GM23338 (cell line): ENCODE measurements around the gene HELZ. TPM values are rescaled to one million over a fixed set of nuclear protein-coding genes. Genes with fewer than 3 reads are reported as not detected.

ENCODE experiments used
- ATAC-seq: fragments of 200-7000 bp; cut with Tn5 transposase; 3 replicates; pipeline ENCODE4 v1.9.1; 2020
- DNase-seq: peaks from one replicate; pipeline ENCODE4 v3.0.0-alpha.2; 2015; ENCODE audit warnings: low spot score
- H2AFZ ChIP-seq: fragments of 200-600 bp; sonication (generic); 2 replicates; pipeline ENCODE4 v1.8.0; 2016; ENCODE audit warnings: antibody characterized with exemption, mild to moderate bottlenecking, moderate library complexity
- H3F3A ChIP-seq: fragments of 200-600 bp; sonication (generic); replicated peaks from 2 replicates; pipeline ENCODE4 v1.8.0; 2017; ENCODE audit warnings: antibody characterized with exemption, mixed run types, low read depth
- H3K27ac ChIP-seq: fragments of 200-600 bp; sonication (generic); 2 replicates; pipeline ENCODE4 v1.6.1; 2016; ENCODE audit warnings: low read depth
- H3K27me3 ChIP-seq: fragments of 200-600 bp; sonication (generic); 2 replicates; pipeline ENCODE4 v1.8.0; 2016; ENCODE audit warnings: mild to moderate bottlenecking, mixed run types, moderate library complexity; ENCODE audit not compliant: insufficient read depth
- H3K36me3 ChIP-seq: fragments of 200-600 bp; sonication (generic); 2 replicates; pipeline ENCODE4 v1.8.0; 2016; ENCODE audit warnings: mild to moderate bottlenecking; ENCODE audit not compliant: insufficient read depth
- H3K4me1 ChIP-seq: fragments of 200-600 bp; sonication (generic); 2 replicates; pipeline ENCODE4 v1.8.0; 2016; ENCODE audit warnings: mild to moderate bottlenecking, moderate library complexity; ENCODE audit not compliant: insufficient read depth
- H3K4me2 ChIP-seq: fragments of 200-600 bp; sonication (generic); 2 replicates; pipeline ENCODE4 v1.7.1; 2017; ENCODE audit warnings: mixed run types
- H3K4me3 ChIP-seq: fragments of 200-600 bp; sonication (generic); 2 replicates; pipeline ENCODE4 v1.6.1; 2016; ENCODE audit warnings: mixed run types
- H3K79me2 ChIP-seq: fragments of 200-600 bp; sonication (generic); replicated peaks from 2 replicates; pipeline ENCODE4 v1.8.0; 2017; ENCODE audit warnings: mild to moderate bottlenecking; ENCODE audit not compliant: insufficient read depth
- H3K9me2 ChIP-seq: fragments of 200-600 bp; sonication (generic); 2 replicates; pipeline ENCODE4 v1.8.0; 2017; ENCODE audit not compliant: insufficient read depth
- H4K20me1 ChIP-seq: fragments of 200-600 bp; sonication (generic); replicated peaks from 2 replicates; pipeline ENCODE4 v1.8.0; 2017; ENCODE audit warnings: mild to moderate bottlenecking; ENCODE audit not compliant: insufficient read depth
- H3K27ac Mint-ChIP-seq: 2 replicates; pipeline ENCODE4 v1.8.0; 2020; ENCODE audit warnings: inconsistent platforms, mild to moderate bottlenecking, moderate library complexity, mixed read lengths
- H3K27me3 Mint-ChIP-seq: 3 replicates; pipeline ENCODE4 v1.8.0; 2022; ENCODE audit warnings: low read depth, mild to moderate bottlenecking, moderate library complexity, mixed read lengths, inconsistent platforms; ENCODE audit not compliant: insufficient read depth, poor library complexity
- H3K36me3 Mint-ChIP-seq: 3 replicates; pipeline ENCODE4 v1.8.0; 2021; ENCODE audit warnings: low read depth, mild to moderate bottlenecking, inconsistent platforms, moderate library complexity, mixed read lengths
- H3K4me1 Mint-ChIP-seq: 3 replicates; pipeline ENCODE4 v1.8.0; 2020; ENCODE audit warnings: mild to moderate bottlenecking, inconsistent platforms, mixed read lengths
- H3K4me3 Mint-ChIP-seq: 3 replicates; pipeline ENCODE4 v1.8.0; 2021; ENCODE audit warnings: moderate library complexity, mild to moderate bottlenecking, inconsistent platforms, mixed read lengths
- H3K9me3 Mint-ChIP-seq: 3 replicates; pipeline ENCODE4 v1.8.0; 2020; ENCODE audit warnings: moderate library complexity, mild to moderate bottlenecking, inconsistent platforms, mixed read lengths
- CREB1 ChIP-seq: fragments of 250-450 bp; sonication (Bioruptor Pico); IDR thresholded peaks from 2 replicates; pipeline ENCODE4 v1.5.0; 2020; ENCODE audit warnings: low read depth, mild to moderate bottlenecking, moderate library complexity
- EZH2 ChIP-seq: fragments of 200-600 bp; sonication (generic); IDR thresholded peaks from one replicate; pipeline ENCODE4 v1.8.0; 2017; ENCODE audit warnings: antibody characterized with exemption, mild to moderate bottlenecking, low read depth; ENCODE audit not compliant: unreplicated experiment
- JUNB ChIP-seq: IDR thresholded peaks from one replicate; pipeline ENCODE4 v1.6.1; 2016; ENCODE audit warnings: antibody characterized with exemption; ENCODE audit not compliant: unreplicated experiment
- NANOG ChIP-seq: IDR thresholded peaks from 2 replicates; pipeline ENCODE4 v1.6.1; 2016; ENCODE audit warnings: antibody characterized with exemption, borderline replicate concordance
- POLR2AphosphoS5 ChIP-seq: IDR thresholded peaks from 2 replicates; pipeline ENCODE4 v1.6.1; 2016; ENCODE audit warnings: antibody characterized with exemption, low read depth
- REST ChIP-seq: IDR thresholded peaks from one replicate; pipeline ENCODE4 v1.6.1; 2018; ENCODE audit warnings: antibody characterized with exemption; ENCODE audit not compliant: unreplicated experiment
- ZNF114 ChIP-seq: fragments of 250-450 bp; sonication (Bioruptor Pico); IDR thresholded peaks from 2 replicates; pipeline ENCODE4 v1.5.0; 2020; ENCODE audit warnings: mild to moderate bottlenecking, moderate library complexity
- ZNF331 ChIP-seq: fragments of 250-450 bp; sonication (Bioruptor Pico); IDR thresholded peaks from 2 replicates; pipeline ENCODE4 v1.5.0; 2020; ENCODE audit warnings: low read depth, mild to moderate bottlenecking, moderate library complexity
- polyA plus RNA-seq: library from polyadenylated mRNA; unstranded; fragments of >200 nt; fragmentation: Nextera tagmentation; extraction: Ambion mirVana; gene quantifications from 2 replicates; pipeline ENCODE4 v1.2.1, GENCODE V29; 2016
- total RNA-seq: library from RNA; depleted of rRNA; stranded (reverse); fragments of >200 nt; shearing (Covaris generic); gene quantifications from 2 replicates; pipeline ENCODE4 v1.2.3, GENCODE V29; 2014
- TF ChIP-seq, protein P1 (sequence below): fragments of 250-450 bp; sonication (Bioruptor Pico); IDR thresholded peaks from 2 replicates; pipeline ENCODE4 v1.5.0; 2020; ENCODE audit warnings: mild to moderate bottlenecking, moderate library complexity
- TF ChIP-seq, protein P2 (sequence below): IDR thresholded peaks from 2 replicates; pipeline ENCODE4 v1.6.1; 2016; ENCODE audit warnings: antibody characterized with exemption

The HELZ gene
- total and polyA plus RNA-seq, 2 experiments from 2014 or later, result 38.9 to 62.0 TPM

GRCh38 chr17:67137860-67138259 lies 107.1 kb downstream of the HELZ start (continued):
- TF ChIP-seq, protein P1, sequence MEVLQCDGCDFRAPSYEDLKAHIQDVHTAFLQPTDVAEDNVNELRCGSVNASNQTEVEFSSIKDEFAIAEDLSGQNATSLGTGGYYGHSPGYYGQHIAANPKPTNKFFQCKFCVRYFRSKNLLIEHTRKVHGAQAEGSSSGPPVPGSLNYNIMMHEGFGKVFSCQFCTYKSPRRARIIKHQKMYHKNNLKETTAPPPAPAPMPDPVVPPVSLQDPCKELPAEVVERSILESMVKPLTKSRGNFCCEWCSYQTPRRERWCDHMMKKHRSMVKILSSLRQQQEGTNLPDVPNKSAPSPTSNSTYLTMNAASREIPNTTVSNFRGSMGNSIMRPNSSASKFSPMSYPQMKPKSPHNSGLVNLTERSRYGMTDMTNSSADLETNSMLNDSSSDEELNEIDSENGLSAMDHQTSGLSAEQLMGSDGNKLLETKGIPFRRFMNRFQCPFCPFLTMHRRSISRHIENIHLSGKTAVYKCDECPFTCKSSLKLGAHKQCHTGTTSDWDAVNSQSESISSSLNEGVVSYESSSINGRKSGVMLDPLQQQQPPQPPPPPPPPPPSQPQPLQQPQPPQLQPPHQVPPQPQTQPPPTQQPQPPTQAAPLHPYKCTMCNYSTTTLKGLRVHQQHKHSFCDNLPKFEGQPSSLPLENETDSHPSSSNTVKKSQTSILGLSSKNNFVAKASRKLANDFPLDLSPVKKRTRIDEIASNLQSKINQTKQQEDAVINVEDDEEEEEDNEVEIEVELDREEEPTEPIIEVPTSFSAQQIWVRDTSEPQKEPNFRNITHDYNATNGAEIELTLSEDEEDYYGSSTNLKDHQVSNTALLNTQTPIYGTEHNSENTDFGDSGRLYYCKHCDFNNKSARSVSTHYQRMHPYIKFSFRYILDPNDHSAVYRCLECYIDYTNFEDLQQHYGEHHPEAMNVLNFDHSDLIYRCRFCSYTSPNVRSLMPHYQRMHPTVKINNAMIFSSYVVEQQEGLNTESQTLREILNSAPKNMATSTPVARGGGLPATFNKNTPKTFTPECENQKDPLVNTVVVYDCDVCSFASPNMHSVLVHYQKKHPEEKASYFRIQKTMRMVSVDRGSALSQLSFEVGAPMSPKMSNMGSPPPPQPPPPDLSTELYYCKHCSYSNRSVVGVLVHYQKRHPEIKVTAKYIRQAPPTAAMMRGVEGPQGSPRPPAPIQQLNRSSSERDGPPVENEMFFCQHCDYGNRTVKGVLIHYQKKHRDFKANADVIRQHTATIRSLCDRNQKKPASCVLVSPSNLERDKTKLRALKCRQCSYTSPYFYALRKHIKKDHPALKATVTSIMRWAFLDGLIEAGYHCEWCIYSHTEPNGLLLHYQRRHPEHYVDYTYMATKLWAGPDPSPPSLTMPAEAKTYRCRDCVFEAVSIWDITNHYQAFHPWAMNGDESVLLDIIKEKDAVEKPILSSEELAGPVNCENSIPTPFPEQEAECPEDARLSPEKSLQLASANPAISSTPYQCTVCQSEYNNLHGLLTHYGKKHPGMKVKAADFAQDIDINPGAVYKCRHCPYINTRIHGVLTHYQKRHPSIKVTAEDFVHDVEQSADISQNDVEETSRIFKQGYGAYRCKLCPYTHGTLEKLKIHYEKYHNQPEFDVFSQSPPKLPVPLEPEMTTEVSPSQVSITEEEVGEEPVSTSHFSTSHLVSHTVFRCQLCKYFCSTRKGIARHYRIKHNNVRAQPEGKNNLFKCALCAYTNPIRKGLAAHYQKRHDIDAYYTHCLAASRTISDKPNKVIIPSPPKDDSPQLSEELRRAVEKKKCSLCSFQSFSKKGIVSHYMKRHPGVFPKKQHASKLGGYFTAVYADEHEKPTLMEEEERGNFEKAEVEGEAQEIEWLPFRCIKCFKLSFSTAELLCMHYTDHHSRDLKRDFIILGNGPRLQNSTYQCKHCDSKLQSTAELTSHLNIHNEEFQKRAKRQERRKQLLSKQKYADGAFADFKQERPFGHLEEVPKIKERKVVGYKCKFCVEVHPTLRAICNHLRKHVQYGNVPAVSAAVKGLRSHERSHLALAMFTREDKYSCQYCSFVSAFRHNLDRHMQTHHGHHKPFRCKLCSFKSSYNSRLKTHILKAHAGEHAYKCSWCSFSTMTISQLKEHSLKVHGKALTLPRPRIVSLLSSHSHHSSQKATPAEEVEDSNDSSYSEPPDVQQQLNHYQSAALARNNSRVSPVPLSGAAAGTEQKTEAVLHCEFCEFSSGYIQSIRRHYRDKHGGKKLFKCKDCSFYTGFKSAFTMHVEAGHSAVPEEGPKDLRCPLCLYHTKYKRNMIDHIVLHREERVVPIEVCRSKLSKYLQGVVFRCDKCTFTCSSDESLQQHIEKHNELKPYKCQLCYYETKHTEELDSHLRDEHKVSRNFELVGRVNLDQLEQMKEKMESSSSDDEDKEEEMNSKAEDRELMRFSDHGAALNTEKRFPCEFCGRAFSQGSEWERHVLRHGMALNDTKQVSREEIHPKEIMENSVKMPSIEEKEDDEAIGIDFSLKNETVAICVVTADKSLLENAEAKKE, result no peak

DNA sequence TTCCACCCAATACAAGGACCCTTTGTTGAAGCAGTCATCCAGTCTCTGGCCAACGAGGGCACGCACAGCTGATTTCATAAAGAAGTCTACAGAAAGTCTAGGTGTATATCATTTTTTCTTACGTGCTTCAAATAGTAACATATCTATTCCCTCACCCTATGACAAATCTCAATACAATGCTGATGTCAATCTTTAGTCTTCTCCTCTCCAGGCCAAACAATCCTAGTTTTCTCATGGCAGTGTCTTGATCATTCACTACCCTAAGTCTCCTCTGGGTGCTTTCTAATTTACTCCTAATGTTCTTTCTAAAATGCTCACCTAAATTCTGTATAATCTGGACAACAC lies 108.0 kb downstream of the HELZ start:
- no peaks in the 10 kb centered on the region for H3K27me3 Mint-ChIP-seq
- no peaks in the 10 kb centered on the region for H4K20me1 ChIP-seq
- no peaks in the 10 kb centered on the region for H3K79me2 ChIP-seq
- H3K4me1 Mint-ChIP-seq, result peaks cover 15% of the 10 kb centered on the region
- H3K27ac Mint-ChIP-seq, result no peak overlapping the region
- DNase-seq (no peak), ATAC-seq (no peak)
- H3K4me1 ChIP-seq, result no peaks in the 10 kb centered on the region
- no peaks in the 10 kb centered on the region for H3F3A ChIP-seq
- H3K4me2 ChIP-seq, result no peak overlapping the region
- no peak overlapping the region for H3K4me3 ChIP-seq
- H3K9me2 ChIP-seq, result no peaks in the 10 kb centered on the region
- no peaks in the 10 kb centered on the region; the same call in 2 of the 3 replicates for H3K9me3 Mint-ChIP-seq
- no peak overlapping the region for H2AFZ ChIP-seq
- no peak overlapping the region for H3K27ac ChIP-seq
- no peak overlapping the region for H3K4me3 Mint-ChIP-seq
- no peaks in the 10 kb centered on the region for H3K36me3 ChIP-seq
- H3K36me3 Mint-ChIP-seq, result peaks cover 2% of the 10 kb centered on the region; the same call in 1 of the 3 replicates
- H3K27me3 ChIP-seq, result no peaks in the 10 kb centered on the region
- TF ChIP-seq, protein P2, sequence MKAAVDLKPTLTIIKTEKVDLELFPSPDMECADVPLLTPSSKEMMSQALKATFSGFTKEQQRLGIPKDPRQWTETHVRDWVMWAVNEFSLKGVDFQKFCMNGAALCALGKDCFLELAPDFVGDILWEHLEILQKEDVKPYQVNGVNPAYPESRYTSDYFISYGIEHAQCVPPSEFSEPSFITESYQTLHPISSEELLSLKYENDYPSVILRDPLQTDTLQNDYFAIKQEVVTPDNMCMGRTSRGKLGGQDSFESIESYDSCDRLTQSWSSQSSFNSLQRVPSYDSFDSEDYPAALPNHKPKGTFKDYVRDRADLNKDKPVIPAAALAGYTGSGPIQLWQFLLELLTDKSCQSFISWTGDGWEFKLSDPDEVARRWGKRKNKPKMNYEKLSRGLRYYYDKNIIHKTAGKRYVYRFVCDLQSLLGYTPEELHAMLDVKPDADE, result no peak
- TF ChIP-seq REST, result no peak
- TF ChIP-seq ZNF114, result no peak
- TF ChIP-seq ZNF331 (CRISPR knock-in tag), result no peak
- TF ChIP-seq EZH2, result no peak
- no peak for TF ChIP-seq POLR2AphosphoS5
- TF ChIP-seq NANOG, result no peak
- TF ChIP-seq JUNB, result no peak
- TF ChIP-seq CREB1 (CRISPR knock-in tag), result no peak
